HEK293T (cell line): ENCODE results near the gene TMSB4X.

ENCODE experiments used
- BHLHE40 ChIP-seq: fragments of 450-650 bp; IDR thresholded peaks from 2 replicates; pipeline ENCODE4 v1.6.1; 2016; ENCODE audit warnings: mild to moderate bottlenecking, moderate library complexity, borderline replicate concordance
- CTBP1 ChIP-seq: fragments of 450-650 bp; IDR thresholded peaks from 2 replicates; pipeline ENCODE4 v1.6.1; 2016; ENCODE audit warnings: borderline replicate concordance
- ELF4 ChIP-seq: fragments of 450-650 bp; IDR thresholded peaks from 2 replicates; pipeline ENCODE4 v1.6.1; 2017; ENCODE audit warnings: antibody characterized with exemption
- FOXA1 ChIP-seq: fragments of 450-650 bp; IDR thresholded peaks from 2 replicates; pipeline ENCODE4 v1.6.1; 2016; ENCODE audit warnings: mild to moderate bottlenecking
- FOXK2 ChIP-seq: fragments of 450-650 bp; IDR thresholded peaks from 2 replicates; pipeline ENCODE4 v1.6.1; 2016; ENCODE audit warnings: mild to moderate bottlenecking
- FOXM1 ChIP-seq: fragments of 450-650 bp; IDR thresholded peaks from 2 replicates; pipeline ENCODE4 v1.6.1; 2017; ENCODE audit warnings: mild to moderate bottlenecking, borderline replicate concordance
- HDGF ChIP-seq: fragments of 450-650 bp; IDR thresholded peaks from 2 replicates; pipeline ENCODE4 v1.6.1; 2017; ENCODE audit warnings: antibody characterized with exemption, borderline replicate concordance
- LEF1 ChIP-seq: fragments of 450-650 bp; IDR thresholded peaks from 2 replicates; pipeline ENCODE4 v1.6.1; 2017; ENCODE audit warnings: mild to moderate bottlenecking, borderline replicate concordance
- NFRKB ChIP-seq: fragments of 450-650 bp; IDR thresholded peaks from 2 replicates; pipeline ENCODE4 v1.6.1; 2016; ENCODE audit warnings: mild to moderate bottlenecking, moderate library complexity
- SP1 ChIP-seq: fragments of 450-650 bp; IDR thresholded peaks from 2 replicates; pipeline ENCODE4 v1.6.1; 2017
- SUZ12 ChIP-seq: fragments of 450-650 bp; IDR thresholded peaks from 2 replicates; pipeline ENCODE4 v1.6.1; 2016; ENCODE audit warnings: mild to moderate bottlenecking
- TARDBP ChIP-seq: fragments of 450-650 bp; IDR thresholded peaks from 2 replicates; pipeline ENCODE4 v1.6.1; 2016
- ZNF384 ChIP-seq: fragments of 450-650 bp; IDR thresholded peaks from 2 replicates; pipeline ENCODE4 v1.6.1; 2016
- TF ChIP-seq, protein P1 (sequence below): fragments of 450-650 bp; IDR thresholded peaks from 2 replicates; pipeline ENCODE4 v1.6.1; 2016

DNA sequence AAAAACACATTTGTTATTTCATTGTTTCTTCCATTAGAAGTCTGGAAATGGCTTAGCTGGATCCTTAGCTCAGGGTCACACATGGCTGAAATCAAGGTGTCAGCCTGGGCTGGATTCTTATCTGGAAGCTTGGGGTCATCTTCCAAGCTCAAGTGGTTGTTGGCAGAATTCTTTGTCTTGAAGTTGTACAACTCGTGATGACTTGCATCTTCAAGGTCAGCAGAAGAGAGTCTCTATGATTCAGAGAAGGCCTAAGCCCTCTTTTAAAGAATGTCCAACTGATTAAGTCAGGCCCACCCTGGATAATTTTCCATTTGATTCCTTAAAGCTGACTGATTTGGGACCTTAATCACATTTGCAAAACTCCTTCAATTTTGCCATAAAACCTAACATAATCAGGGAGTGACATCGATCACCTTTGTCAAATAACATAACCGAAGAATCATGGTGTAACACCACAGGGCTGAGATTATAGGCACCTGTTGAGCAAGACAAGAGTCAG, 22.1 kb downstream of the TMSB4X start:
- no peak for TF ChIP-seq CTBP1
- no peak for TF ChIP-seq SP1
- no peak for TF ChIP-seq FOXK2
- TF ChIP-seq ELF4, result no peak
- no peak for TF ChIP-seq BHLHE40
- no peak for TF ChIP-seq FOXA1
- TF ChIP-seq NFRKB, result no peak
- TF ChIP-seq FOXM1, result no peak
- no peak for TF ChIP-seq HDGF
- no peak for TF ChIP-seq ZNF384
- TF ChIP-seq SUZ12, result no peak
- no peak for TF ChIP-seq TARDBP
- TF ChIP-seq, protein P1, sequence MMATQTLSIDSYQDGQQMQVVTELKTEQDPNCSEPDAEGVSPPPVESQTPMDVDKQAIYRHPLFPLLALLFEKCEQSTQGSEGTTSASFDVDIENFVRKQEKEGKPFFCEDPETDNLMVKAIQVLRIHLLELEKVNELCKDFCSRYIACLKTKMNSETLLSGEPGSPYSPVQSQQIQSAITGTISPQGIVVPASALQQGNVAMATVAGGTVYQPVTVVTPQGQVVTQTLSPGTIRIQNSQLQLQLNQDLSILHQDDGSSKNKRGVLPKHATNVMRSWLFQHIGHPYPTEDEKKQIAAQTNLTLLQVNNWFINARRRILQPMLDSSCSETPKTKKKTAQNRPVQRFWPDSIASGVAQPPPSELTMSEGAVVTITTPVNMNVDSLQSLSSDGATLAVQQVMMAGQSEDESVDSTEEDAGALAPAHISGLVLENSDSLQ, result no peak
- no peak for TF ChIP-seq LEF1
